OCI-LY1 (cell line): ENCODE data around the gene HDHD3.

Experiments used
- H2AFZ ChIP-seq: fragments of 200-600 bp; sonication (generic), shearing (Covaris generic); 2 replicates; pipeline ENCODE4 v1.6.0; 2014; ENCODE audit warnings: antibody characterized with exemption, mild to moderate bottlenecking, low read length
- H3F3A ChIP-seq: fragments of 200-600 bp; sonication (generic), shearing (Covaris generic); 2 replicates; pipeline ENCODE4 v1.6.0; 2014; ENCODE audit warnings: mild to moderate bottlenecking, antibody characterized with exemption, low read length, moderate library complexity; ENCODE audit not compliant: insufficient read depth
- H3K27ac ChIP-seq: fragments of 200-600 bp; sonication (generic); 2 replicates; pipeline ENCODE4 v1.5.1; 2014; ENCODE audit warnings: low read length, mixed run types, mild to moderate bottlenecking, low read depth; ENCODE audit not compliant: poor library complexity, severe bottlenecking
- H3K27me3 ChIP-seq: fragments of 200-600 bp; sonication (generic); 2 replicates; pipeline ENCODE4 v1.6.0; 2014; ENCODE audit warnings: antibody characterized with exemption, mild to moderate bottlenecking, low read length, moderate library complexity; ENCODE audit not compliant: insufficient read depth
- H3K36me3 ChIP-seq: fragments of 200-600 bp; sonication (generic); 2 replicates; pipeline ENCODE4 v1.6.1; 2014; ENCODE audit warnings: mild to moderate bottlenecking, antibody characterized with exemption, low read length, moderate library complexity, mixed read lengths; ENCODE audit not compliant: insufficient read depth
- H3K4me1 ChIP-seq: fragments of 200-600 bp; sonication (generic); 2 replicates; pipeline ENCODE4 v1.5.1; 2014; ENCODE audit warnings: mild to moderate bottlenecking, low read length, moderate library complexity; ENCODE audit not compliant: insufficient read depth, severe bottlenecking
- H3K4me2 ChIP-seq: fragments of 200-600 bp; sonication (generic), shearing (Covaris generic); 2 replicates; pipeline ENCODE4 v1.6.1; 2014; ENCODE audit warnings: low read length
- H3K4me3 ChIP-seq: fragments of 200-600 bp; sonication (generic); 2 replicates; pipeline ENCODE4 v1.5.1; 2014; ENCODE audit warnings: low read length, low read depth, mild to moderate bottlenecking, mixed read lengths; ENCODE audit not compliant: poor library complexity, severe bottlenecking
- H3K79me2 ChIP-seq: fragments of 200-600 bp; shearing (Covaris generic); 2 replicates; pipeline ENCODE4 v1.6.1; 2016; ENCODE audit warnings: mixed run types, low read length, mixed read lengths; ENCODE audit not compliant: insufficient read depth
- H3K9ac ChIP-seq: fragments of 200-600 bp; sonication (generic), shearing (Covaris generic); 2 replicates; pipeline ENCODE4 v1.6.1; 2014; ENCODE audit warnings: mild to moderate bottlenecking, low read length, mixed read lengths
- H3K9me2 ChIP-seq: fragments of 200-600 bp; sonication (generic), shearing (Covaris generic); 2 replicates; pipeline ENCODE4 v1.6.1; 2014; ENCODE audit warnings: low read depth, mild to moderate bottlenecking, low read length, mixed read lengths
- H3K9me3 ChIP-seq: fragments of 200-600 bp; shearing (Covaris generic); 2 replicates; pipeline ENCODE4 v1.6.1; 2014; ENCODE audit warnings: low read length, mixed read lengths
- H4K20me1 ChIP-seq: fragments of 200-600 bp; sonication (generic), shearing (Covaris generic); 2 replicates; pipeline ENCODE4 v1.6.0; 2016; ENCODE audit warnings: mild to moderate bottlenecking, low read length; ENCODE audit not compliant: insufficient read depth
- EZH2 ChIP-seq: fragments of 200-600 bp; sonication (generic), shearing (Covaris generic); IDR thresholded peaks from 2 replicates; pipeline ENCODE4 v1.8.0; 2017; ENCODE audit warnings: borderline replicate concordance, mixed run types, mild to moderate bottlenecking, antibody characterized with exemption, low read length, moderate library complexity, mixed read lengths
- TF ChIP-seq, protein P1 (sequence below): fragments of 200-600 bp; sonication (generic), shearing (Covaris generic); IDR thresholded peaks from 2 replicates; pipeline ENCODE4 v1.5.1; 2017; ENCODE audit warnings: mild to moderate bottlenecking, antibody characterized with exemption, low read length, moderate library complexity, mixed read lengths

HDHD3 gene

DNA sequence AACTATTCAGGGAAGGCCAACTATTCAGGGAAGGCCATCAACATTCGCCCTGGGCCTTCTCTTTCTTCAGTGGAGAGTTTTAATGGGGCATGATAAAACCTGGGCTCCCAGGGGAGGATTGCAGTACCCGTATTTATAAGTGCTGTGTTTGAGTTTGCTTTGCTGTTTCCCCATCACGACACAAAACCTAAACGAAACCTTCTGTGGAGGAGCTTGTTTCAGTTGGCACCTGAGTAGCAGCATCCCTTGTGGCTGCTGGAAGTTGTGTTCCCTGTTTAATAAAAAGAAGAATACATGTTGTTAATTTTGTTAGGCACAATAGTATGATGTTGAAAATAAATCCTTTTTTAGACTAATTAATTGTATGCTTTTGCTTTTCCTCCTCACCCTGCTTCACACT is 45.0 kb downstream of the HDHD3 start:
- Histone ChIP-seq H3K36me3 (no peaks in the 10 kb centered on the region), H3F3A (no peaks in the 10 kb centered on the region), H3K79me2 (no peaks in the 10 kb centered on the region), H3K4me2 (no peak overlapping the region), H3K4me1 (no peaks in the 10 kb centered on the region), H3K4me3 (no peak overlapping the region), H2AFZ (no peak overlapping the region), H3K9me2 (no peaks in the 10 kb centered on the region), H3K9me3 (no peaks in the 10 kb centered on the region), H3K9ac (no peak overlapping the region), H3K27me3 (no peaks in the 10 kb centered on the region), H4K20me1 (no peaks in the 10 kb centered on the region), H3K27ac (no peak overlapping the region)
- TF ChIP-seq, protein P1, sequence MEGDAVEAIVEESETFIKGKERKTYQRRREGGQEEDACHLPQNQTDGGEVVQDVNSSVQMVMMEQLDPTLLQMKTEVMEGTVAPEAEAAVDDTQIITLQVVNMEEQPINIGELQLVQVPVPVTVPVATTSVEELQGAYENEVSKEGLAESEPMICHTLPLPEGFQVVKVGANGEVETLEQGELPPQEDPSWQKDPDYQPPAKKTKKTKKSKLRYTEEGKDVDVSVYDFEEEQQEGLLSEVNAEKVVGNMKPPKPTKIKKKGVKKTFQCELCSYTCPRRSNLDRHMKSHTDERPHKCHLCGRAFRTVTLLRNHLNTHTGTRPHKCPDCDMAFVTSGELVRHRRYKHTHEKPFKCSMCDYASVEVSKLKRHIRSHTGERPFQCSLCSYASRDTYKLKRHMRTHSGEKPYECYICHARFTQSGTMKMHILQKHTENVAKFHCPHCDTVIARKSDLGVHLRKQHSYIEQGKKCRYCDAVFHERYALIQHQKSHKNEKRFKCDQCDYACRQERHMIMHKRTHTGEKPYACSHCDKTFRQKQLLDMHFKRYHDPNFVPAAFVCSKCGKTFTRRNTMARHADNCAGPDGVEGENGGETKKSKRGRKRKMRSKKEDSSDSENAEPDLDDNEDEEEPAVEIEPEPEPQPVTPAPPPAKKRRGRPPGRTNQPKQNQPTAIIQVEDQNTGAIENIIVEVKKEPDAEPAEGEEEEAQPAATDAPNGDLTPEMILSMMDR: no peak
- no peak for TF ChIP-seq EZH2

GRCh38 chr9:113328045-113328782 is 48.6 kb downstream of the HDHD3 start:
- Histone ChIP-seq H3K79me2 (no peaks in the 10 kb centered on the region), H3K27me3 (no peaks in the 10 kb centered on the region), H3K4me1 (no peaks in the 10 kb centered on the region), H3K4me2 (no peak overlapping the region), H3K4me3 (no peak overlapping the region), H3K27ac (no peak overlapping the region), H3K9ac (no peak overlapping the region), H3F3A (no peaks in the 10 kb centered on the region), H3K36me3 (no peaks in the 10 kb centered on the region), H3K9me2 (no peaks in the 10 kb centered on the region), H3K9me3 (no peaks in the 10 kb centered on the region), H4K20me1 (no peaks in the 10 kb centered on the region), H2AFZ (no peak overlapping the region)
- TF ChIP-seq, protein P1: no peak

DNA sequence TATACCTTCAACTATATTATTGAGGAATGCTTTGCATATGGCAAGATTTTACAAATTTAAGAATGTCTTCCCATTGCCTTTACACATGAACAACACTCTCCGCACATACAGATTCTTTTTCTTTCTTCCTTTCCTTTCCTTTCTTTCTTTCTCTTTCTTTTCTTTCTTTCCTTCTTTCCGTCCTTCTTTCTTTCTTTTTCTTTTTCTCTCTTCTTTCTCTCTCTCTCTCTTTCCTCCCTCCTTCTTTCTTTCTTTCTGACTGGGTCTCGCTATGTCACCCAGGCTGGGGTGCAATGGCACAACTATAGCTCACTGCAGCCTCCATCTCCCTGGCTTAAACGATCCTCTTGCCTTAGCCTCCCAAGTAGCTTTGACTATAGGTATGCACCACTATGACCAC is 50.6 kb downstream of the HDHD3 start:
- no peaks in the 10 kb centered on the region for H3K4me1 ChIP-seq
- no peak for TF ChIP-seq EZH2
- TF ChIP-seq, protein P1: no peak
- H3K4me3 ChIP-seq: no peak overlapping the region
- H3K79me2 ChIP-seq: no peaks in the 10 kb centered on the region
- H3F3A ChIP-seq: no peaks in the 10 kb centered on the region
- H3K27ac ChIP-seq: no peak overlapping the region
- H3K4me2 ChIP-seq: no peak overlapping the region
- H3K27me3 ChIP-seq: no peaks in the 10 kb centered on the region
- H3K36me3 ChIP-seq: no peaks in the 10 kb centered on the region
- no peak overlapping the region for H2AFZ ChIP-seq
- H3K9me2 ChIP-seq: no peaks in the 10 kb centered on the region
- H3K9ac ChIP-seq: no peak overlapping the region
- no peaks in the 10 kb centered on the region for H3K9me3 ChIP-seq
- H4K20me1 ChIP-seq: no peaks in the 10 kb centered on the region
